HepG2 (cell line): ENCODE measurements around the gene ST6GALNAC6. TPM values are rescaled to one million over a fixed set of nuclear protein-coding genes. Genes with fewer than 3 reads are reported as not detected.

Experiments
- AKAP8 ChIP-seq: sonication (generic); formaldehyde crosslinking; IDR thresholded peaks from 2 replicates; pipeline ENCODE4 v1.5.1; 2020; ENCODE audit warnings: mild to moderate bottlenecking, missing genetic modification reagents
- BRF2 ChIP-seq: sonication (generic); formaldehyde crosslinking; IDR thresholded peaks from 2 replicates; pipeline ENCODE4 v1.8.1; 2022; ENCODE audit warnings: mild to moderate bottlenecking, missing genetic modification reagents
- HNF1B ChIP-seq: sonication (generic); formaldehyde crosslinking; IDR thresholded peaks from 2 replicates; pipeline ENCODE4 v1.5.1; 2020; ENCODE audit warnings: mild to moderate bottlenecking, moderate library complexity, missing genetic modification reagents
- IRF9 ChIP-seq: sonication (generic); formaldehyde crosslinking; IDR thresholded peaks from 2 replicates; pipeline ENCODE4 v1.8.0; 2022; ENCODE audit warnings: missing genetic modification reagents, mild to moderate bottlenecking, borderline replicate concordance
- MYPOP ChIP-seq: sonication (generic); formaldehyde crosslinking; IDR thresholded peaks from 2 replicates; pipeline ENCODE4 v1.8.1; 2023; ENCODE audit warnings: mild to moderate bottlenecking, moderate library complexity, missing genetic modification reagents
- NR2F6 ChIP-seq, 2 experiments: IDR thresholded peaks; 2 replicates each; pipeline ENCODE4 v1.6.1; 2016; ENCODE audit warnings: antibody characterized with exemption in 1 of 2, mild to moderate bottlenecking in 1 of 2
- PCBP2 ChIP-seq: fragments of 200-400 bp; formaldehyde crosslinking; optimal IDR thresholded peaks from 2 replicates; pipeline ENCODE3; 2018; ENCODE audit warnings: low read length, low read depth; ENCODE audit not compliant: poor library complexity, severe bottlenecking
- RNF2 ChIP-seq: fragments of 450-650 bp; conservative IDR thresholded peaks from 2 replicates; pipeline ENCODE4 v1.6.1; 2016; ENCODE audit warnings: low read depth
- SP1 ChIP-seq, 2 experiments: fragments of 450-650 bp in 1 of 2; sonication (generic) in 1 of 2; formaldehyde crosslinking in 1 of 2; IDR thresholded peaks; 2 replicates each; pipeline versions ENCODE4 v1.4.0 to v1.6.1; 2016 to 2020; ENCODE audit warnings: missing genetic modification reagents in 1 of 2
- ZBTB1 ChIP-seq: sonication (generic); formaldehyde crosslinking; IDR thresholded peaks from 2 replicates; pipeline ENCODE4 v1.4.0; 2020; ENCODE audit warnings: missing genetic modification reagents, borderline replicate concordance
- ZBTB40 ChIP-seq, 2 experiments: fragments of 450-650 bp in 1 of 2; sonication (generic) in 1 of 2; formaldehyde crosslinking in 1 of 2; IDR thresholded peaks; 2 replicates each; pipeline versions ENCODE4 v1.6.1 to v1.8.0; 2016 to 2022; ENCODE audit warnings: antibody characterized with exemption in 1 of 2, mild to moderate bottlenecking in 1 of 2, missing genetic modification reagents in 1 of 2
- ZEB1 ChIP-seq: IDR thresholded peaks from 2 replicates; pipeline ENCODE4 v1.6.1; 2012; ENCODE audit warnings: mild to moderate bottlenecking, low read depth, inconsistent platforms; ENCODE audit not compliant: insufficient replicate concordance
- polyA plus RNA-seq, 8 experiments: library from polyadenylated mRNA; depleted of rRNA in 3 of 8; stranded (reverse) in 7 of 8; unstranded in 1 of 8; fragments of >200 nt; fragmentation: Illumina TruSeq in 4 of 8; extraction: Trizol in 4 of 8; gene quantifications; 2 replicates each; pipeline versions ENCODE4 v1.2.1 to v1.2.3, GENCODE V29; 2011 to 2016; ENCODE audit warnings: low read depth in 4 of 8, missing spikeins in 1 of 8, mixed read lengths in 1 of 8; ENCODE audit not compliant: insufficient read depth in 1 of 8
- total RNA-seq, 5 experiments: library from RNA; depleted of rRNA; stranded (reverse); fragments of >200 nt; fragmentation: Illumina TruSeq; extraction: Trizol; gene quantifications; 2 replicates each; pipeline ENCODE4 v1.2.3, GENCODE V29; 2016; ENCODE audit warnings: low read depth in 1 of 5

The ST6GALNAC6 gene
- total and polyA plus RNA-seq, 2 of the 13 experiments (the other 11 are each of a cell fraction or from before 2014, with no cell fraction given): 18.5 to 65.4 TPM

- TF ChIP-seq ZBTB40 (IDR thresholded peaks at IDR 0.05) (no peak), ZBTB40 (CRISPR knock-in tag; IDR thresholded peaks at IDR 0.05) (no peak), NR2F6 (IDR thresholded peaks at IDR 0.05) (no peak), NR2F6 (CRISPR knock-in tag; IDR thresholded peaks at IDR 0.05) (0 out of 2 replicates have a peak, but pooled peaks have one; percentile 2), PCBP2 (no peak), AKAP8 (CRISPR knock-in tag) (peak; percentile 14), ZEB1 (peak; percentile 32), ZBTB1 (no peak), BRF2 (CRISPR knock-in tag) (0 out of 2 replicates have a peak, but pooled peaks have one; percentile 48), HNF1B (CRISPR knock-in tag) (no peak), RNF2 (no peak), SP1 (IDR thresholded peaks at IDR 0.05) (no peak), SP1 (CRISPR knock-in tag; IDR thresholded peaks at IDR 0.05) (no peak), MYPOP (CRISPR knock-in tag) (0 out of 2 replicates have a peak, but pooled peaks have one; percentile 8), IRF9 (CRISPR knock-in tag) (no peak)
These were observed 2.8 kb downstream of the ST6GALNAC6 start (continued) for GRCh38 chr9:127896395-127897192.
